Heart left ventricle (tissue), 13 donors: ENCODE results near the gene CRABP1.

Source experiments
- CTCF ChIP-seq, 12 donors: fragments of 200-600 bp; sonication (generic) in 4 of 12; IDR thresholded peaks; one replicate each; pipeline versions ENCODE4 v1.5.0 to v1.8.0; 2018 to 2022; ENCODE audit warnings: antibody characterized with exemption in 12 of 12, mild to moderate bottlenecking in 5 of 12
- POLR2A ChIP-seq, 2 donors: fragments of 450-650 bp; IDR thresholded peaks; one replicate each; pipeline ENCODE4 v1.6.1; 2017; ENCODE audit warnings: antibody characterized with exemption in 2 of 2, mild to moderate bottlenecking in 2 of 2, moderate library complexity in 2 of 2
- donor health status: ischemic (EF 13 %, LVEDD 7.1; RV severe dilation, severe dysfunction).
- donor health status: DM: no; HTN: yes; CAD: no.
- donor health status: DM: no; HTN: no; CAD: no.
- donor health status: ischemic (EF 25% LVEDD 6.9; RV normal size, moderate dysfunction).
- donor health status: ischemic (EF 25% LVEDD 5.7; RV mildly dilated, moderate dysfunction).
- donor health status: ischemic (EF 35%, LVEDD 5.7; RV mildly dilated, moderate dysfunction).
- donor health status: nonischemic (EF 11% LVEDD 7.7; RV severe dilation, severe dysfunction).
- donor health status: DM: yes; HTN: yes; CAD: no.
- donor health status: PGD.
- donor health status: ischemic (EF 29% LVEDD 5.4; RV normal size, mild dysfunction).
- donor health status: nonischemic (EF 23%, LVEDD 6.1; RV moderate dilation, normal function).

DNA sequence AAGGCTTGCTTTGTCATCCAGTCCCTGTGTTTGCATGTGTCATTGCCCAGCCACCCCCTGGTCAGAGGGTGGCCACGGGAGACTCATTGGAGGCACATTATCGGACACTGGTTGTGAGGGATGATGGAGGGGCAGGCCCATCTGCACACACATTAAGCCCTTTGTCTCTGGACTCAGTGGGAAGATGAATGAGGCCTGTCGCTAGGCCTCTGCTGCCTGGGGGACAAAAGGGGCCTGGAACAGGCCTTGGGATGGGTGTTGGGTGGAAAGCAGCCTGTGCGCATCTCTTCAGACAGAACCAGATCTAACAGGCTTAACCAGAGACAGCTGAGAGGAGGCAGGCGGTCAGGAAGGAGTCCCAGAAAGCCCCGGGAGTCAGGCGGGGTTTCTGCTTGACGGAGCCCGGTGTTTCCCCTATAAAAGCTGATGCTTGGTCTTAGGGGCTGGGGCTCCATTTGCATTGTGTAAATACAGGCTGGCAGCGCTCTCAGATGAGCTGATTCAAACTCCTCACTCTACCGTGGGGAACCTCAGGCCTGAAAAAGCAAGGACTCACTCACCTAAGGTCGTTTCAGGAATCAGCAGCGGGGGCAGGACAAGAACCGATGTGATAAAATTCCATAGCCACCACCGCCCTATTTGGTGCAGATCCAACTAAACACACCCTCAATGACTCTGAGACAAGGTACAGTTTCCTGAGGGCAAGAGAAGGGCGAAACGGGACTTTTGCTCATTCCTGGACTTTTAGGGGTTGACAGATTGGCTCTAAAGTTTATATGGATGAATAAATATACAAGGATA lies 23.7 kb upstream of the CRABP1 start:
- TF ChIP-seq POLR2A (IDR thresholded peaks at IDR 0.05) = no peak
- TF ChIP-seq CTCF (IDR thresholded peaks at IDR 0.05) = no peak
